Adrenal gland (tissue), 12 donors: Measurements from ENCODE around the gene PLEKHA7. TPM values are rescaled to one million over a fixed set of nuclear protein-coding genes. Genes with fewer than 3 reads are reported as not detected.

ENCODE experiments used
- DNase-seq, 7 donors: peaks; one replicate each; pipeline ENCODE4 v3.0.0-alpha.2; 2019 to 2020
- H3K27ac ChIP-seq, 5 donors: fragments of 200-600 bp; sonication (generic) in 4 of 5; 1 replicate in 3 of 5; 2 replicates in 2 of 5; pipeline versions ENCODE4 v1.5.1 to v1.8.0; 2016 to 2020; ENCODE audit warnings: mild to moderate bottlenecking in 1 of 5
- H3K27me3 ChIP-seq: fragments of 200-600 bp; 2 replicates; pipeline ENCODE4 v1.8.0; 2021
- H3K36me3 ChIP-seq, 2 donors: fragments of 200-600 bp; replicated peaks in 1 of 2; 1 replicate in 1 of 2; 2 replicates in 1 of 2; pipeline versions ENCODE4 v1.5.1 to v1.8.0; 2018 to 2022
- H3K4me1 ChIP-seq, 2 donors: fragments of 200-600 bp; replicated peaks in 1 of 2; 1 replicate in 1 of 2; 2 replicates in 1 of 2; pipeline versions ENCODE4 v1.5.1 to v1.8.0; 2018 to 2021
- H3K4me3 ChIP-seq, 4 donors: fragments of 200-600 bp; sonication (generic) in 3 of 4; one replicate each; pipeline ENCODE4 v1.5.1; 2016 to 2018
- H3K9me3 ChIP-seq, 3 donors: fragments of 200-600 bp; sonication (generic) in 1 of 3; replicated peaks in 1 of 3; 1 replicate in 2 of 3; 2 replicates in 1 of 3; pipeline versions ENCODE4 v1.5.1 to v1.8.0; 2016 to 2021
- POLR2A ChIP-seq, 2 donors: fragments of 450-650 bp; IDR thresholded peaks; one replicate each; pipeline ENCODE4 v1.6.1; 2017; ENCODE audit warnings: antibody characterized with exemption in 2 of 2, mild to moderate bottlenecking in 2 of 2, moderate library complexity in 1 of 2
- WGBS, 4 donors: extraction: QIAGEN DNeasy Blood & Tissue Kit in 2 of 4; methylation state at CpG; one replicate each; pipeline versions ENCODE4 v1.1.5 to v1.1.7; 2013 to 2017; 5-methylcytosine and 5-hydroxymethylcytosine counted together
- intact Hi-C, 2 donors: fragments of 100-400 bp; cut with DNase I; formaldehyde crosslinking; loops; one replicate each; pipeline versions ENCODE4 v1.14.1 to v1.15.0; 2022 to 2023
- polyA plus RNA-seq, 3 donors: library from polyadenylated mRNA; stranded (reverse); fragments of 200-250 nt in 2 of 3; fragments of 350-450 nt in 1 of 3; fragmentation: Illumina TruSeq in 1 of 3; extraction: RNeasy Lipid Tissue Mini Kit (QIAGEN cat#74804) in 1 of 3; gene quantifications; one replicate each; pipeline ENCODE4 v1.2.3, GENCODE V29; 2013 to 2014
- total RNA-seq, 9 donors: library from RNA; depleted of rRNA in 4 of 9; stranded (reverse); fragments of >200 nt in 4 of 9; fragments of 120-200 nt in 1 of 9; fragmentation: NEBNext Ultra II Directional in 1 of 9; extraction: Animal tissue kit (Norgen Biotek cat#: 25700) in 1 of 9; gene quantifications; one replicate each; pipeline versions ENCODE4 v1.1.0 to v1.2.4, GENCODE V29; 2013 to 2023
- TF ChIP-seq, protein P1 (sequence below), 6 experiments: fragments of 450-650 bp in 4 of 6; fragments of 200-600 bp in 2 of 6; sonication (generic) in 1 of 6; IDR thresholded peaks; 1 replicate in 5 of 6; 2 replicates in 1 of 6; pipeline versions ENCODE4 v1.5.1 to v1.8.0; 2016 to 2021; ENCODE audit warnings: antibody characterized with exemption in 6 of 6, mild to moderate bottlenecking in 2 of 6, moderate library complexity in 1 of 6
- donor health status: healthy with polysubstance abuse.
- donor health status: Bipolar disorder and iron deficiency.
- donor health status: DM: yes; HTN: yes; CAD: no.
- donor health status: DM: no; HTN: no; CAD: no.
- donor health status: DM: no; HTN: no; CAD: no.
- donor health status: DM: yes; HTN: yes; CAD: no.

The PLEKHA7 gene
- total and polyA plus RNA-seq, 12 donors: 0.54 to 23.7 (median 2.7) TPM

DNA sequence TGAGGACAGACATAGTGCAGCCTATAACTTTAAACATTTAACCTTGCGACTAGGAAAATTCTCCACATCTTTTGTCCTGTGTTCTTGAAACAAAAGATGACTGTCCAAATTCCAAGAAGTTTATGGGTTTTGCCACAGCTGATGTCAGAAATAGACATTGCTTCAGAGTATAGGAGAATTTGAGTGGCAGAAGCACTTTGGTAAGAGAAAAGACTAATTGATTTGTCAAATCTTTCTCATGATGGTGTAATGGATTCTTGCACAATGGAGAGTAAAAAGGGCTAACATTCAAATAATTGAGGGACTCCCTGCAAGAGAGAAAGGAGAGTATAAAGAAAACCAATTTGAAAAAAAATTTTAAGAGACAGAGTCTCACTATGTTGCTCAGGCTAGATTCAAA lies 250.5 kb downstream of the PLEKHA7 start:
- no peak for DNase-seq
- no peak overlapping the region for H3K4me3 ChIP-seq
- no peaks in the 10 kb centered on the region for H3K9me3 ChIP-seq
- 83 to 91% (median 90%) methylated on average over 1 of the region's 1 CpG for WGBS, 4 donors
- intact Hi-C loops: no loop called here
- no peaks in the 10 kb centered on the region for H3K36me3 ChIP-seq
- H3K4me1 ChIP-seq: no peaks in the 10 kb centered on the region
- H3K27ac ChIP-seq: no peak overlapping the region
- no peaks in the 10 kb centered on the region for H3K27me3 ChIP-seq
- no peak for TF ChIP-seq POLR2A (IDR thresholded peaks at IDR 0.05)
- TF ChIP-seq, protein P1, sequence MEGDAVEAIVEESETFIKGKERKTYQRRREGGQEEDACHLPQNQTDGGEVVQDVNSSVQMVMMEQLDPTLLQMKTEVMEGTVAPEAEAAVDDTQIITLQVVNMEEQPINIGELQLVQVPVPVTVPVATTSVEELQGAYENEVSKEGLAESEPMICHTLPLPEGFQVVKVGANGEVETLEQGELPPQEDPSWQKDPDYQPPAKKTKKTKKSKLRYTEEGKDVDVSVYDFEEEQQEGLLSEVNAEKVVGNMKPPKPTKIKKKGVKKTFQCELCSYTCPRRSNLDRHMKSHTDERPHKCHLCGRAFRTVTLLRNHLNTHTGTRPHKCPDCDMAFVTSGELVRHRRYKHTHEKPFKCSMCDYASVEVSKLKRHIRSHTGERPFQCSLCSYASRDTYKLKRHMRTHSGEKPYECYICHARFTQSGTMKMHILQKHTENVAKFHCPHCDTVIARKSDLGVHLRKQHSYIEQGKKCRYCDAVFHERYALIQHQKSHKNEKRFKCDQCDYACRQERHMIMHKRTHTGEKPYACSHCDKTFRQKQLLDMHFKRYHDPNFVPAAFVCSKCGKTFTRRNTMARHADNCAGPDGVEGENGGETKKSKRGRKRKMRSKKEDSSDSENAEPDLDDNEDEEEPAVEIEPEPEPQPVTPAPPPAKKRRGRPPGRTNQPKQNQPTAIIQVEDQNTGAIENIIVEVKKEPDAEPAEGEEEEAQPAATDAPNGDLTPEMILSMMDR (IDR thresholded peaks at IDR 0.05): no peak

DNA sequence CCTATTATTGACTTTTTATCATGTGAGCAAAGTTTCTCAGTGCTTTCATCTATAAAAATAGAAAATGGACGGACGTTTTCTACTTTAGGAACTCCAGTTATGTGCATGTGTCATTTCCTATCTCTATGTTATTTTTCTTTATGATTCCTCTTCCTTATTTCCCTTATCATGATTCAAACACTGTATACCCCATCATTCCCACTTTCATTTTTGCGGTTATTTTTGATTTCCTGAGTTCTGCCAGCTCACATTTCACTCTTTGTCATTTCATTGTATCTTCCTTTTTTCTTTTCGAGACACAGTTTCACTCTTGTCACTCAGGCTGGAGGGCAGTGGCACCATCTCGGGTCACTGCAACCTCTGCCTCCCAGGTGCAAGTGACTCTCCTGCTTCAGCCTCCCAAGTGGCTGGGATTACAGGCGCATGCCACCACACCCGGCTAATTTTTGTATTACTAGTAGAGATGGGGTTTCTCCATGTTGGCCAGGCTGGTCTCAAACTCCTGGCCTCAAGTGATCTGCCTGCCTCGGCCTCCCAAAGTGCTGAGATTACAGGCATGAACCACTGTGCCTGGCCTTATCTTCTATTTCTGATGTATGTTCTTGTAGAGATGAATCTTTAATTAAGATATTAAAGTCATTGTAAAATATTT lies 254.2 kb downstream of the PLEKHA7 start:
- intact Hi-C loops: no loop called here
- Histone ChIP-seq H3K4me1 (no peaks in the 10 kb centered on the region), H3K36me3 (peaks cover 0 to 28% of the 10 kb centered on the region in 2 donors), H3K27me3 (no peaks in the 10 kb centered on the region), H3K9me3 (no peaks in the 10 kb centered on the region), H3K4me3 (no peak overlapping the region), H3K27ac (no peak overlapping the region)
- WGBS, 4 donors: 59 to 65% (median 63%) methylated on average over 8 of the region's 8 CpGs
- DNase-seq: no peak
- TF ChIP-seq, protein P1 (IDR thresholded peaks at IDR 0.05): no peak
- no peak for TF ChIP-seq POLR2A (IDR thresholded peaks at IDR 0.05)

DNA sequence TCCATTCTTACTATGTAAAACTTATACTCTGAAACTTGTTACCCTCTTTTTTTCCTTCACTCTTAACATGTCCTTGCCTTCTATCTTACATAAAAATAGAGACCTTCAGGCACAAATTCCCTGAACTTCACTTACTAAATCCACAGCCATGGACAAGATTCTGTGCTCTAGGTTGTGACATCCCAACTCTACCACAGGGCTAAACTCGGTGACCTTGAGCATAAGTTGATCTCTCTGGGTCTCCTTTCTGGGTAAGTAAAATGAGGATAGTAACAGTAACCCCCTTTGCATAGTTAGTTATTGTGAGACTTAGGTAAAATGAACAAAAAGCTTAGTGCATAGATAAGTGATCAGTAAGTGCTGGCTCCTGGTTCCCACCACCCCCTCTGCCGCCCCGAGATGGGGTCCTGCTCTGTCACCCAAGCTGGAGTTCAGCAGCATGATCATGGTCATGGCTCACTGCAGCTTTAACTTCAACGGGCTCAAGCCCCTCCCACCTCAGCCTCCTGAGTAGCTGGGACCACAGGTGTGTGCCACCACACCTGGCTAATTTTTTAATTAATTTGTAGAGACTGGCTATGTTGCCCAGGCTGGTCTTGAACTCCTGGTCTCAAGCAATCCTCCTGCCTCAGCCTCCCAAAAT lies 255.7 kb downstream of the PLEKHA7 start:
- Histone ChIP-seq H3K27ac (no peak overlapping the region), H3K36me3 (peaks cover 0 to 41% of the 10 kb centered on the region in 2 donors), H3K27me3 (no peaks in the 10 kb centered on the region), H3K4me1 (no peaks in the 10 kb centered on the region), H3K9me3 (no peaks in the 10 kb centered on the region), H3K4me3 (no peak overlapping the region)
- intact Hi-C loops: no loop called here
- DNase-seq: no peak
- TF ChIP-seq, protein P1 (IDR thresholded peaks at IDR 0.05): no peak
- TF ChIP-seq POLR2A (IDR thresholded peaks at IDR 0.05): no peak
- WGBS, 4 donors: 50 to 93% (median 90%) methylated on average over 1 to 4 of the region's 4 CpGs

DNA sequence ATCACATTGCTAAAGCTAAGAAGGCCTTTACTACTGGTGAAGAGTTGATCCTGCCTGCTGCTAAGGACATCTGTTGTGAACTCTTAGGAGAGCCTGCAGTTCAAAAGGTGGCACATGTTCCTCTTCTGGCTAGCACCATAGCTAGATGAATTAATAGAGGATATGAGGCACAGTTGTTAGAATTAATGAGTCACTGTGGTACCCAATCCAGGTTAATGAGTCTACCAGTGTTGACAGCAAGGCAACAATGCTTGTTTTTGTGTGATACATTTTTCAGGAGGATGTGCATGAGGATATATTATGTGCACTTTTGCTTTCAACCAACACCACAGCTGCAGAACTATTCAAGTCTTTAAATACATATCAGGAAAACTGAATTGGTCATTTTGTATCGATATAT lies 263.8 kb downstream of the PLEKHA7 start:
- no peaks in the 10 kb centered on the region for H3K9me3 ChIP-seq
- DNase-seq: no peak
- intact Hi-C loops: no loop called here
- 37 to 100% (median 74%) methylated on average over 1 of the region's 1 CpG for WGBS, 4 donors
- no peak overlapping the region for H3K4me3 ChIP-seq
- peaks cover 0 to 95% of the 10 kb centered on the region in 2 donors for H3K36me3 ChIP-seq
- H3K4me1 ChIP-seq: peaks cover 6 to 17% of the 10 kb centered on the region in 2 donors
- no peak for TF ChIP-seq POLR2A (IDR thresholded peaks at IDR 0.05)
- TF ChIP-seq, protein P1 (IDR thresholded peaks at IDR 0.05): no peak
- H3K27me3 ChIP-seq: no peaks in the 10 kb centered on the region
- peak overlapping the region in 1 of 5 donors; percentile 22 for H3K27ac ChIP-seq
